ENCODE data around the gene NKX6-1.

Gene NKX6-1

GRCh38 chr4:84497504-84498202 lies 1.4 kb downstream of the NKX6-1 start:
- Histone ChIP-seq H3F3A (ENCODE audit: control insufficient read depth, insufficient read depth) (no peaks in the 10 kb centered on the region), H3K4me3 (ENCODE audit: low read length) (no peak overlapping the region), H3K9me3 (ENCODE audit: control insufficient read depth, insufficient read depth, low read length) (peaks cover 4% of the 10 kb centered on the region; the same call in 1 of the 2 replicates), H3K4me1 (ENCODE audit: control insufficient read depth, low read length) (no peaks in the 10 kb centered on the region), H3K27me3 (ENCODE audit: control insufficient read depth, low read length) (no peaks in the 10 kb centered on the region), H3K27ac (ENCODE audit: low read depth, low read length) (no peak overlapping the region), H3K79me2 (ENCODE audit: control insufficient read depth, low read length) (no peaks in the 10 kb centered on the region), H3K4me2 (ENCODE audit: low read length) (no peak overlapping the region), H3K36me3 (ENCODE audit: control insufficient read depth, low read length) (no peaks in the 10 kb centered on the region), H3K9me2 (replicated peaks; ENCODE audit: control insufficient read depth, low read length) (no peaks in the 10 kb centered on the region), H4K20me1 (ENCODE audit: control insufficient read depth, insufficient read depth, low read depth, low read length) (no peaks in the 10 kb centered on the region)
- TF ChIP-seq EZH2phosphoT487 (IDR thresholded peaks at IDR 0.05; ENCODE audit: borderline replicate concordance, low read length), result no peak
- no peak for TF ChIP-seq CTCF (IDR thresholded peaks at IDR 0.05; ENCODE audit: low read depth, low read length, poor library complexity, severe bottlenecking)

GRCh38 chr4:84496706-84497503 lies 2.2 kb downstream of the NKX6-1 start:
- TF ChIP-seq EZH2phosphoT487 (IDR thresholded peaks at IDR 0.05; ENCODE audit: borderline replicate concordance, low read length) (no peak), CTCF (IDR thresholded peaks at IDR 0.05; ENCODE audit: low read depth, low read length, poor library complexity, severe bottlenecking) (no peak)
- Histone ChIP-seq H3K4me3 (ENCODE audit: low read length) (no peak overlapping the region), H3K9me2 (replicated peaks; ENCODE audit: control insufficient read depth, low read length) (no peaks in the 10 kb centered on the region), H3K4me1 (ENCODE audit: control insufficient read depth, low read length) (no peaks in the 10 kb centered on the region), H3K27ac (ENCODE audit: low read depth, low read length) (no peak overlapping the region), H3K27me3 (ENCODE audit: control insufficient read depth, low read length) (no peaks in the 10 kb centered on the region), H3K4me2 (ENCODE audit: low read length) (no peak overlapping the region), H3F3A (ENCODE audit: control insufficient read depth, insufficient read depth) (no peaks in the 10 kb centered on the region), H3K79me2 (ENCODE audit: control insufficient read depth, low read length) (no peaks in the 10 kb centered on the region), H3K9me3 (ENCODE audit: control insufficient read depth, insufficient read depth, low read length) (peaks cover 4% of the 10 kb centered on the region; the same call in 1 of the 2 replicates), H3K36me3 (ENCODE audit: control insufficient read depth, low read length) (no peaks in the 10 kb centered on the region), H4K20me1 (ENCODE audit: control insufficient read depth, insufficient read depth, low read depth, low read length) (no peaks in the 10 kb centered on the region)

GRCh38 chr4:84496331-84496705 lies 2.8 kb downstream of the NKX6-1 start:
- no peaks in the 10 kb centered on the region for H3K27me3 ChIP-seq (ENCODE audit: control insufficient read depth, low read length)
- H3K9me3 ChIP-seq (ENCODE audit: control insufficient read depth, insufficient read depth, low read length), result peaks cover 4% of the 10 kb centered on the region; the same call in 1 of the 2 replicates
- H3K36me3 ChIP-seq (ENCODE audit: control insufficient read depth, low read length), result no peaks in the 10 kb centered on the region
- no peak for TF ChIP-seq EZH2phosphoT487 (IDR thresholded peaks at IDR 0.05; ENCODE audit: borderline replicate concordance, low read length)
- TF ChIP-seq CTCF (IDR thresholded peaks at IDR 0.05; ENCODE audit: low read depth, low read length, poor library complexity, severe bottlenecking), result no peak
- H3K79me2 ChIP-seq (ENCODE audit: control insufficient read depth, low read length), result no peaks in the 10 kb centered on the region
- no peak overlapping the region for H3K27ac ChIP-seq (ENCODE audit: low read depth, low read length)
- no peaks in the 10 kb centered on the region for H3K4me1 ChIP-seq (ENCODE audit: control insufficient read depth, low read length)
- H3K4me3 ChIP-seq (ENCODE audit: low read length), result no peak overlapping the region
- H4K20me1 ChIP-seq (ENCODE audit: control insufficient read depth, insufficient read depth, low read depth, low read length), result no peaks in the 10 kb centered on the region
- no peaks in the 10 kb centered on the region for H3F3A ChIP-seq (ENCODE audit: control insufficient read depth, insufficient read depth)
- no peak overlapping the region for H3K4me2 ChIP-seq (ENCODE audit: low read length)
- no peaks in the 10 kb centered on the region for H3K9me2 ChIP-seq (replicated peaks; ENCODE audit: control insufficient read depth, low read length)
